Fibroblast of lung (primary cell): Measurements from ENCODE around the gene CDC42SE2. TPM values are rescaled to one million over a fixed set of nuclear protein-coding genes. Genes with fewer than 3 reads are reported as not detected.
"Not testable (repeated sequence)": the region's sequence is repeated elsewhere in the genome, so short reads cannot be mapped to it uniquely, and the experiment has no call there.

Experiments
- DNase-seq, 2 donors: peaks; one replicate each; pipeline versions ENCODE4 v3.0.0 to v3.0.0-alpha.2; 2010; ENCODE audit warnings: low read depth in 2 of 2
- H2AFZ ChIP-seq: 2 replicates; pipeline ENCODE4 v1.5.1; 2012; ENCODE audit warnings: low read length, control low read depth, inconsistent platforms
- H3K27ac ChIP-seq: 2 replicates; pipeline ENCODE4 v1.5.1; 2011; ENCODE audit warnings: low read length, control low read depth; ENCODE audit not compliant: insufficient read depth
- H3K27me3 ChIP-seq: 2 replicates; pipeline ENCODE4 v1.5.1; 2011; ENCODE audit warnings: mild to moderate bottlenecking, low read length; ENCODE audit not compliant: control insufficient read depth, insufficient read depth
- H3K36me3 ChIP-seq: 2 replicates; pipeline ENCODE4 v1.5.1; 2011; ENCODE audit warnings: low read length; ENCODE audit not compliant: control insufficient read depth, insufficient read depth
- H3K4me1 ChIP-seq: 2 replicates; pipeline ENCODE4 v1.5.1; 2011; ENCODE audit warnings: low read length; ENCODE audit not compliant: control insufficient read depth, insufficient read depth; ENCODE audit errors: extremely low read depth
- H3K4me2 ChIP-seq: 2 replicates; pipeline ENCODE4 v1.5.1; 2011; ENCODE audit warnings: low read length, control low read depth; ENCODE audit not compliant: insufficient read depth; ENCODE audit errors: extremely low read depth
- H3K4me3 ChIP-seq, 4 experiments: fragments of 200-600 bp in 1 of 4; sonication (generic) in 1 of 4; replicated peaks in 1 of 4; 2 replicates each; pipeline ENCODE4 v1.5.1; 2011 to 2016; ENCODE audit warnings: low read length in 4 of 4, low read depth in 3 of 4, mild to moderate bottlenecking in 3 of 4, control low read depth in 2 of 4, inconsistent platforms in 1 of 4, mixed read lengths in 1 of 4; ENCODE audit not compliant: insufficient read depth in 1 of 4; ENCODE audit errors: control extremely low read depth in 1 of 4
- H3K79me2 ChIP-seq: 2 replicates; pipeline ENCODE4 v1.5.1; 2012; ENCODE audit warnings: mild to moderate bottlenecking, low read length, inconsistent platforms; ENCODE audit not compliant: control insufficient read depth, insufficient read depth
- H3K9ac ChIP-seq: 2 replicates; pipeline ENCODE4 v1.5.1; 2011; ENCODE audit warnings: mild to moderate bottlenecking, low read length, control low read depth; ENCODE audit not compliant: insufficient read depth
- H3K9me3 ChIP-seq: 2 replicates; pipeline ENCODE4 v1.5.1; 2012; ENCODE audit warnings: low read depth, low read length; ENCODE audit not compliant: control insufficient read depth, insufficient read depth
- H4K20me1 ChIP-seq: 2 replicates; pipeline ENCODE4 v1.5.1; 2011; ENCODE audit warnings: low read length; ENCODE audit not compliant: control insufficient read depth, insufficient read depth; ENCODE audit errors: extremely low read depth
- EZH2 ChIP-seq: IDR thresholded peaks from 2 replicates; pipeline ENCODE4 v1.5.1; 2012; ENCODE audit warnings: low read length, control low read depth, mild to moderate bottlenecking; ENCODE audit errors: missing control alignments
- polyA plus RNA-seq, 2 donors: library from polyadenylated mRNA; depleted of rRNA in 1 of 2; stranded (reverse) in 1 of 2; unstranded in 1 of 2; fragments of >200 nt; gene quantifications; 2 replicates each; pipeline ENCODE4 v1.2.1, GENCODE V29; 2011 to 2012; ENCODE audit warnings: missing spikeins in 1 of 2
- total RNA-seq: library from RNA; depleted of rRNA; stranded (reverse); fragments of >200 nt; gene quantifications from 2 replicates; pipeline ENCODE4 v1.2.1, GENCODE V29; 2014
- TF ChIP-seq, protein P1 (sequence below), 2 donors: IDR thresholded peaks in 1 of 2; conservative IDR thresholded peaks in 1 of 2; 1 replicate in 1 of 2; 2 replicates in 1 of 2; pipeline ENCODE4 v1.5.1; 2011 to 2012; ENCODE audit warnings: low read length in 2 of 2, control low read depth in 1 of 2, inconsistent platforms in 1 of 2, low read depth in 1 of 2, mild to moderate bottlenecking in 1 of 2

CDC42SE2 gene
- total and polyA plus RNA-seq, 2 donors (not counting 1 experiment from before 2014, with no cell fraction given) = 26.1 to 26.5 TPM

DNA sequence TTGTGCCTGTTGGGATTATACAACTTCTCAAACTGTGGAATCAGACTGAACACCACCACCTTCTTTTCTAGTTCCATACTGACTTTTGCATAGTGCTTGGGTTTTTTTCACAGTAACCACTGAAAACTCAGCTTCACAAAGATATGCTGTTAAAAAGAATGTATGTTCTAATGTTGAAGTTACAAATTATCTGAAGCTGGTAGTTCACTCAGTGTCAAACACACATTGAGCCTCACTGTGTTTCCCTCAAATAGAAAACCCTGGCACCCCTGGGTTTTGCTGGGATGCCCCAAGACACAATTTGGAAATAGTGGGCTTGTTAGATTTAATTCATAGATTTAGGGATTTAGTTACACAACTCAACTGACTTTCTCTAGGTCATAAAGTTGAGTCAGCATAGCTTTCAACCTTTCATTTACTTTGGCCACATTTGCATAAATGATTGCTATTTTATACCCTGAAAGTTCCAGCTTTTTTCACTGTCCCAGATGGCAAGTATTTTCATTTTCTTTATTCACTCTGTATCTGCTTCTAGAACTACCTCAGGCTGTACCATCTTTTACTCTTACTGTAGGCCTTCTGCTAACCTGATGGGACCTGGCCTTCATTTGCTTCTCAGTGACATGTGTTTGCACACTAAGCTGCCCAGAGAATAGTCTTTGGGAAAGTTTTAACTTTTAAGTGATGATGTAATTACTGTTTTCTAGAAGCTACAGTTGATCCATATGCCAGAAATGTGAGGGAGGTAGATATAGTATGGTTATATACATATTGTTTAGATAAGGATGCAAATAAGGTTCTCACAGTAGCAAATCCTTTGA lies 115.1 kb downstream of the CDC42SE2 start:
- H3K79me2 ChIP-seq = peaks cover 3% of the 10 kb centered on the region
- H3K27me3 ChIP-seq = no peaks in the 10 kb centered on the region
- H3K4me2 ChIP-seq = no peak overlapping the region
- no peaks in the 10 kb centered on the region for H3K36me3 ChIP-seq
- no peak overlapping the region for H3K4me3 ChIP-seq
- peak; percentile 15 to 25 for DNase-seq
- no peak overlapping the region for H3K9ac ChIP-seq
- TF ChIP-seq, protein P1, sequence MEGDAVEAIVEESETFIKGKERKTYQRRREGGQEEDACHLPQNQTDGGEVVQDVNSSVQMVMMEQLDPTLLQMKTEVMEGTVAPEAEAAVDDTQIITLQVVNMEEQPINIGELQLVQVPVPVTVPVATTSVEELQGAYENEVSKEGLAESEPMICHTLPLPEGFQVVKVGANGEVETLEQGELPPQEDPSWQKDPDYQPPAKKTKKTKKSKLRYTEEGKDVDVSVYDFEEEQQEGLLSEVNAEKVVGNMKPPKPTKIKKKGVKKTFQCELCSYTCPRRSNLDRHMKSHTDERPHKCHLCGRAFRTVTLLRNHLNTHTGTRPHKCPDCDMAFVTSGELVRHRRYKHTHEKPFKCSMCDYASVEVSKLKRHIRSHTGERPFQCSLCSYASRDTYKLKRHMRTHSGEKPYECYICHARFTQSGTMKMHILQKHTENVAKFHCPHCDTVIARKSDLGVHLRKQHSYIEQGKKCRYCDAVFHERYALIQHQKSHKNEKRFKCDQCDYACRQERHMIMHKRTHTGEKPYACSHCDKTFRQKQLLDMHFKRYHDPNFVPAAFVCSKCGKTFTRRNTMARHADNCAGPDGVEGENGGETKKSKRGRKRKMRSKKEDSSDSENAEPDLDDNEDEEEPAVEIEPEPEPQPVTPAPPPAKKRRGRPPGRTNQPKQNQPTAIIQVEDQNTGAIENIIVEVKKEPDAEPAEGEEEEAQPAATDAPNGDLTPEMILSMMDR (conservative IDR thresholded peaks at IDR 0.05 in 1 of 2, IDR thresholded peaks at IDR 0.05 in 1 of 2; ENCODE audit: low read depth in 1 of 2, low read length in 2 of 2) = no peak
- no peak for TF ChIP-seq EZH2
- no peaks in the 10 kb centered on the region for H3K9me3 ChIP-seq
- peaks cover 11% of the 10 kb centered on the region for H3K4me1 ChIP-seq
- H2AFZ ChIP-seq = no peak overlapping the region
- no peaks in the 10 kb centered on the region for H4K20me1 ChIP-seq
- H3K27ac ChIP-seq = peak overlapping the region; percentile 5

DNA sequence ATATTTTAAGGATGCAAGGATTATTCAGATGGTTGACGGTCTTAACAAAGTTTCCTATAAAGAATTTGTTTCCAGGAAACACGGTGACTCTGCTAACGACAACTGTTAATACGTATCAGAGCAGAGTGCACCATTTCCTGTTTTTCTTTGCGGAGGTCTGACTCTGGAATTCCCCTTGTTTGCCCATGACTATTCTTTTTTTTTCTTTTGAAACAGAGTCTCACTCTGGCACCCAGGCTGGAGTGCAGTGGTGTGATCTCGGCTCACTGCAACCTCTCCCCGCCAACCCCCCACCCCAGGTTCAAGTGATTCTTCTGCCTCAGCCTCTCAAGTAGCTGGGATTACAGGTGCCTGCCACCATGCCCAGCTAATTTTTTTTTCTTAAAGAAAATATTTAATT lies 115.9 kb downstream of the CDC42SE2 start:
- no peak overlapping the region for H3K4me2 ChIP-seq
- H3K27me3 ChIP-seq = no peaks in the 10 kb centered on the region
- TF ChIP-seq, protein P1 (conservative IDR thresholded peaks at IDR 0.05 in 1 of 2, IDR thresholded peaks at IDR 0.05 in 1 of 2; ENCODE audit: low read depth in 1 of 2, low read length in 2 of 2) = no peak
- no peak overlapping the region for H3K9ac ChIP-seq
- H3K4me3 ChIP-seq = no peak overlapping the region
- H3K36me3 ChIP-seq = no peaks in the 10 kb centered on the region
- peaks cover 11% of the 10 kb centered on the region for H3K4me1 ChIP-seq
- H4K20me1 ChIP-seq = no peaks in the 10 kb centered on the region
- no peaks in the 10 kb centered on the region for H3K9me3 ChIP-seq
- H3K79me2 ChIP-seq = peaks cover 3% of the 10 kb centered on the region
- H2AFZ ChIP-seq = no peak overlapping the region
- DNase-seq = peak; percentile 36 to 83
- H3K27ac ChIP-seq = no peak overlapping the region

GRCh38 chr5:131380238-131380637 lies 116.4 kb downstream of the CDC42SE2 start:
- H3K9ac ChIP-seq, DNase-seq: not testable (repeated sequence)

More at GRCh38 chr5:131380238-131380637, 116.4 kb downstream of the CDC42SE2 start:
- H4K20me1 ChIP-seq, H3K4me2 ChIP-seq, H2AFZ ChIP-seq, H3K27ac ChIP-seq, H3K27me3 ChIP-seq, H3K36me3 ChIP-seq, H3K4me3 ChIP-seq, H3K79me2 ChIP-seq, H3K9me3 ChIP-seq: not testable (repeated sequence)
- H3K4me1 ChIP-seq = peaks cover 11% of the 10 kb centered on the region
